ENCODE data around the gene TNNC2. TPM values are rescaled to one million over a fixed set of nuclear protein-coding genes. Genes with fewer than 3 reads are reported as not detected.

Gene TNNC2
- total and polyA plus RNA-seq, 2 of the 13 experiments (the other 11 are each of a cell fraction or from before 2014, with no cell fraction given), result 1.8 to 4.7 TPM

DNA sequence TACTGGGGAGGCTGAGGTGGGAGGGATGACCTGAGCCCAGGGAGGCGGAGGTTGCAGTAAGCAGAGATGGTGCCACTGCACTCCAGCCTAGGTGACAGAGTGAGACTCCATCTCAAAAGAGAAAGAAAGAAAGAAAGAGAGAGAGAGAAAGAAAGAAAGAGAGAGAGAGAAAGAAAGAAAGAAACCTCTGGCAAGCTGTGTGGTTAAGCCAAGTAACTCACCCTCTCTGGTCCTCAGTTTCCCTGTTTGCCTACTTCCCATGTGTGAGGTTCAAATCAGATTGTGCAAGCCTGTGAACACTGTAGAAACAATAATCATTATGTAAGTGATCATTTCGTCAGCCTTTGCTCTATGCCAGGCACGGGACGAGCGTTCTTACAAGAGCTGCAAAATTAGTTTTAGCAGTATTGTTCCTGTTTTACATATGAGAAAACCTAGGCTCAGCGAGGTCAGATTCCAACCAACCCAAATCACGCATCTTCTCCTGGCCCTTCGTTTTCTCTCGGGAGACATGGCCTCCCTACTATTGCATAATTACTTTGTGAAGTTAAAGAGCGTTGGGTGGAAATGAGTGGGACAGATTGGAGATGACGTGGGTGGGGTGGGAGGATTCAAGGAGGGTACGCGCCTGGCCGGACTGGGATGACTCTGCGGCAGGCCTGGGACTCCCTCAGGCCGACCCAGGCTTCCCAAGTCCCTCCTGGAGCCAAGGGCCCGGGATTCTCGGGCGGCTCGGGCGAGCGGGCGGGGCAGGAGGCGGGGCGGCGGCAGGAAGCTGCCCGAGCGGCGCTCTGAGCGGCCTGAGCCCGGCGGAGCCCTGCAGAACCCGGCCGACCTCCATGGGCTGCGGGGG lies 6.1 kb upstream of the TNNC2 start, which contains the start of gene SNX21 (continued):
- TF ChIP-seq, protein P1, sequence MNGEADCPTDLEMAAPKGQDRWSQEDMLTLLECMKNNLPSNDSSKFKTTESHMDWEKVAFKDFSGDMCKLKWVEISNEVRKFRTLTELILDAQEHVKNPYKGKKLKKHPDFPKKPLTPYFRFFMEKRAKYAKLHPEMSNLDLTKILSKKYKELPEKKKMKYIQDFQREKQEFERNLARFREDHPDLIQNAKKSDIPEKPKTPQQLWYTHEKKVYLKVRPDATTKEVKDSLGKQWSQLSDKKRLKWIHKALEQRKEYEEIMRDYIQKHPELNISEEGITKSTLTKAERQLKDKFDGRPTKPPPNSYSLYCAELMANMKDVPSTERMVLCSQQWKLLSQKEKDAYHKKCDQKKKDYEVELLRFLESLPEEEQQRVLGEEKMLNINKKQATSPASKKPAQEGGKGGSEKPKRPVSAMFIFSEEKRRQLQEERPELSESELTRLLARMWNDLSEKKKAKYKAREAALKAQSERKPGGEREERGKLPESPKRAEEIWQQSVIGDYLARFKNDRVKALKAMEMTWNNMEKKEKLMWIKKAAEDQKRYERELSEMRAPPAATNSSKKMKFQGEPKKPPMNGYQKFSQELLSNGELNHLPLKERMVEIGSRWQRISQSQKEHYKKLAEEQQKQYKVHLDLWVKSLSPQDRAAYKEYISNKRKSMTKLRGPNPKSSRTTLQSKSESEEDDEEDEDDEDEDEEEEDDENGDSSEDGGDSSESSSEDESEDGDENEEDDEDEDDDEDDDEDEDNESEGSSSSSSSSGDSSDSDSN (CRISPR knock-in tag; IDR thresholded peaks at IDR 0.05), result peak; percentile 94
- TF ChIP-seq ZNF724P (CRISPR knock-in tag; IDR thresholded peaks at IDR 0.05; ENCODE audit: borderline replicate concordance) (peak; percentile 62; the same call in 1 of the 2 replicates), PCBP1 (IDR thresholded peaks at IDR 0.05; ENCODE audit: borderline replicate concordance, low read depth, low read length) (no peak), GTF2F1 (IDR thresholded peaks at IDR 0.05; ENCODE audit: low read length) (no peak), ZBTB7A (CRISPR knock-in tag; IDR thresholded peaks at IDR 0.05) (peak; percentile 28; the same call in 1 of the 2 replicates), SSRP1 (CRISPR knock-in tag; IDR thresholded peaks at IDR 0.05) (peak; percentile 87), MXD4 (CRISPR knock-in tag; IDR thresholded peaks at IDR 0.05) (no peak; the same call in 1 of the 2 replicates), HOXA7 (CRISPR knock-in tag; IDR thresholded peaks at IDR 0.05) (no peak), CEBPG (CRISPR knock-in tag; IDR thresholded peaks at IDR 0.05) (peak; percentile 92), NR2F1 (CRISPR knock-in tag; IDR thresholded peaks at IDR 0.05) (peak in 1 of 2 experiments; percentile 40; a peak in 2 of 4 replicates), ARNTL (CRISPR knock-in tag; IDR thresholded peaks at IDR 0.05) (peak; percentile 45; the same call in 1 of the 2 replicates), HNF4G (IDR thresholded peaks at IDR 0.05; ENCODE audit: borderline replicate concordance, low read depth, low read length) (no peak), HNF4G (CRISPR knock-in tag; IDR thresholded peaks at IDR 0.05; ENCODE audit: borderline replicate concordance, low read depth) (peak; percentile 76; the same call in 1 of the 2 replicates), ZFAT (CRISPR knock-in tag; conservative IDR thresholded peaks at IDR 0.05) (0 out of 2 replicates have a peak, but pooled peaks have one; percentile 18)
- TF ChIP-seq, protein P2, sequence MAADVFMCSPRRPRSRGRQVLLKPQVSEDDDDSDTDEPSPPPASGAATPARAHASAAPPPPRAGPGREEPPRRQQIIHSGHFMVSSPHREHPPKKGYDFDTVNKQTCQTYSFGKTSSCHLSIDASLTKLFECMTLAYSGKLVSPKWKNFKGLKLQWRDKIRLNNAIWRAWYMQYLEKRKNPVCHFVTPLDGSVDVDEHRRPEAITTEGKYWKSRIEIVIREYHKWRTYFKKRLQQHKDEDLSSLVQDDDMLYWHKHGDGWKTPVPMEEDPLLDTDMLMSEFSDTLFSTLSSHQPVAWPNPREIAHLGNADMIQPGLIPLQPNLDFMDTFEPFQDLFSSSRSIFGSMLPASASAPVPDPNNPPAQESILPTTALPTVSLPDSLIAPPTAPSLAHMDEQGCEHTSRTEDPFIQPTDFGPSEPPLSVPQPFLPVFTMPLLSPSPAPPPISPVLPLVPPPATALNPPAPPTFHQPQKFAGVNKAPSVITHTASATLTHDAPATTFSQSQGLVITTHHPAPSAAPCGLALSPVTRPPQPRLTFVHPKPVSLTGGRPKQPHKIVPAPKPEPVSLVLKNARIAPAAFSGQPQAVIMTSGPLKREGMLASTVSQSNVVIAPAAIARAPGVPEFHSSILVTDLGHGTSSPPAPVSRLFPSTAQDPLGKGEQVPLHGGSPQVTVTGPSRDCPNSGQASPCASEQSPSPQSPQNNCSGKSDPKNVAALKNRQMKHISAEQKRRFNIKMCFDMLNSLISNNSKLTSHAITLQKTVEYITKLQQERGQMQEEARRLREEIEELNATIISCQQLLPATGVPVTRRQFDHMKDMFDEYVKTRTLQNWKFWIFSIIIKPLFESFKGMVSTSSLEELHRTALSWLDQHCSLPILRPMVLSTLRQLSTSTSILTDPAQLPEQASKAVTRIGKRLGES (CRISPR knock-in tag; IDR thresholded peaks at IDR 0.05; ENCODE audit: borderline replicate concordance), result peak; percentile 18; the same call in 1 of the 2 replicates
- TF ChIP-seq, protein P3, sequence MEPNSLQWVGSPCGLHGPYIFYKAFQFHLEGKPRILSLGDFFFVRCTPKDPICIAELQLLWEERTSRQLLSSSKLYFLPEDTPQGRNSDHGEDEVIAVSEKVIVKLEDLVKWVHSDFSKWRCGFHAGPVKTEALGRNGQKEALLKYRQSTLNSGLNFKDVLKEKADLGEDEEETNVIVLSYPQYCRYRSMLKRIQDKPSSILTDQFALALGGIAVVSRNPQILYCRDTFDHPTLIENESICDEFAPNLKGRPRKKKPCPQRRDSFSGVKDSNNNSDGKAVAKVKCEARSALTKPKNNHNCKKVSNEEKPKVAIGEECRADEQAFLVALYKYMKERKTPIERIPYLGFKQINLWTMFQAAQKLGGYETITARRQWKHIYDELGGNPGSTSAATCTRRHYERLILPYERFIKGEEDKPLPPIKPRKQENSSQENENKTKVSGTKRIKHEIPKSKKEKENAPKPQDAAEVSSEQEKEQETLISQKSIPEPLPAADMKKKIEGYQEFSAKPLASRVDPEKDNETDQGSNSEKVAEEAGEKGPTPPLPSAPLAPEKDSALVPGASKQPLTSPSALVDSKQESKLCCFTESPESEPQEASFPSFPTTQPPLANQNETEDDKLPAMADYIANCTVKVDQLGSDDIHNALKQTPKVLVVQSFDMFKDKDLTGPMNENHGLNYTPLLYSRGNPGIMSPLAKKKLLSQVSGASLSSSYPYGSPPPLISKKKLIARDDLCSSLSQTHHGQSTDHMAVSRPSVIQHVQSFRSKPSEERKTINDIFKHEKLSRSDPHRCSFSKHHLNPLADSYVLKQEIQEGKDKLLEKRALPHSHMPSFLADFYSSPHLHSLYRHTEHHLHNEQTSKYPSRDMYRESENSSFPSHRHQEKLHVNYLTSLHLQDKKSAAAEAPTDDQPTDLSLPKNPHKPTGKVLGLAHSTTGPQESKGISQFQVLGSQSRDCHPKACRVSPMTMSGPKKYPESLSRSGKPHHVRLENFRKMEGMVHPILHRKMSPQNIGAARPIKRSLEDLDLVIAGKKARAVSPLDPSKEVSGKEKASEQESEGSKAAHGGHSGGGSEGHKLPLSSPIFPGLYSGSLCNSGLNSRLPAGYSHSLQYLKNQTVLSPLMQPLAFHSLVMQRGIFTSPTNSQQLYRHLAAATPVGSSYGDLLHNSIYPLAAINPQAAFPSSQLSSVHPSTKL (CRISPR knock-in tag; IDR thresholded peaks at IDR 0.05), result peak; percentile 45
- TF ChIP-seq, protein P4, sequence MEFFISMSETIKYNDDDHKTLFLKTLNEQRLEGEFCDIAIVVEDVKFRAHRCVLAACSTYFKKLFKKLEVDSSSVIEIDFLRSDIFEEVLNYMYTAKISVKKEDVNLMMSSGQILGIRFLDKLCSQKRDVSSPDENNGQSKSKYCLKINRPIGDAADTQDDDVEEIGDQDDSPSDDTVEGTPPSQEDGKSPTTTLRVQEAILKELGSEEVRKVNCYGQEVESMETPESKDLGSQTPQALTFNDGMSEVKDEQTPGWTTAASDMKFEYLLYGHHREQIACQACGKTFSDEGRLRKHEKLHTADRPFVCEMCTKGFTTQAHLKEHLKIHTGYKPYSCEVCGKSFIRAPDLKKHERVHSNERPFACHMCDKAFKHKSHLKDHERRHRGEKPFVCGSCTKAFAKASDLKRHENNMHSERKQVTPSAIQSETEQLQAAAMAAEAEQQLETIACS (CRISPR knock-in tag; IDR thresholded peaks at IDR 0.05), result 0 out of 2 replicates have a peak, but pooled peaks have one; percentile 22
- TF ChIP-seq, protein P5, sequence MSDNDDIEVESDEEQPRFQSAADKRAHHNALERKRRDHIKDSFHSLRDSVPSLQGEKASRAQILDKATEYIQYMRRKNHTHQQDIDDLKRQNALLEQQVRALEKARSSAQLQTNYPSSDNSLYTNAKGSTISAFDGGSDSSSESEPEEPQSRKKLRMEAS (IDR thresholded peaks at IDR 0.05), result 0 out of 2 replicates have a peak, but pooled peaks have one; percentile 9
